HG03558 (cell line): ENCODE data around the gene TTYH2.

Source experiments
- ATAC-seq: cut with Tn5 transposase; IDR thresholded peaks from one replicate; pipeline ENCODE4 v1.9.1; 2021; ENCODE audit warnings: moderate number of reproducible peaks; ENCODE audit not compliant: unreplicated experiment; ENCODE audit errors: extremely low read depth

TTYH2 gene

GRCh38 chr17:74213861-74214391 lies 555 bp downstream of the TTYH2 start:
- ATAC-seq: no peak

GRCh38 chr17:74214484-74215341 lies 1.3 kb downstream of the TTYH2 start:
- no peak for ATAC-seq

DNA sequence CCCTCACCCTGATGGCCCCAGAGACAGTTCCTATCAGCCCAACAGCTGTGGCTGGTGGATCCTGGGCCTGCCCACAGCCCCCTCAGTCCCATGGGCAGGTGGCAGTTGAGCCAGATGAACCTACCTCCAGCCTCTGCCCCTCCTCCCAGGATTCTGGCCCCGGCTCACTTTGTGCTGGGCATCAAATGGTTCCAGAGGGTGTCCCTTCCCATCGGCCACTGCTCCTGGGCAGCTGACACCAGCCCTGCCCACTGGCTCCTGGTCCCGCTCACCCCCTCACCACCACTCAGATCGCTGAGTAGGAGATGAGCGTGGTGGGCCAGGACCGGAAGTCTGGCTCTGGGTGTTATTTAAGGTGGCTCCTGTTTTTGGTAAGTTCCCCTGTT lies 2.0 kb downstream of the TTYH2 start:
- no peak for ATAC-seq

- ATAC-seq: no peak
Measured at GRCh38 chr17:74216505-74216904, 3.1 kb downstream of the TTYH2 start.

DNA sequence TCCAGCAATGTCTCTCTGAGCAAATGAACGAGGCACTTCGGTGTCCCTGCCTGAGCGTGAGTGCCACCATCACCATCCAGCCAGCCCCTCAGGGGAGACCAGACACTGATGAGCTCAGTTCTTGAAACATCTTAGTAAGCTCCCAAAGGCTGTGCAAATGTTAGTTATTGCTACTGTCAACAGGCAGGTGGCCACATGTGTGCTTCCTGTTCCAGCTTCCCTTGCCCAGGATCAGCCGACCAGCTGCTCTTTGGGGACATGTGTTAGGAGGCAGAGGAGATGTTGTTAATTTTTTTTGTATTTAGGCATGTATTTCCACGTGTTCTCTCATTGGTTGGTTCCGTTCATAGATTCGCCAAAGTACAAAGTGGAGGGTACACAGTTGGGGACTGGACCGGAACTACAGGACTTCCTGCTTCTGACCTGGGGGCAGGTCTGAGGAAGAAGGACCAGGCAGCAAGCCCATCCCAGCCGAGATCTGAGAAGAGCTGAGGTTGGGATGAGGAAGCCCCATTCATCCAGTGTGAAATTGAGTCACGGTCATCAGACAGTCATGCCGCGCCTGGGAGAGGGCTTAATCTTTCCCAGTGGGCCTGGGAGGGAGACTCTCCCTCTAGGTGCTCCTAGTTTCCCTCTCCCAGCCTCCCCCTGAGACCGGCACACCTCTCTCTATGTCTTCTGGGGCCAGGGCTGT lies 3.8 kb downstream of the TTYH2 start:
- no peak for ATAC-seq

DNA sequence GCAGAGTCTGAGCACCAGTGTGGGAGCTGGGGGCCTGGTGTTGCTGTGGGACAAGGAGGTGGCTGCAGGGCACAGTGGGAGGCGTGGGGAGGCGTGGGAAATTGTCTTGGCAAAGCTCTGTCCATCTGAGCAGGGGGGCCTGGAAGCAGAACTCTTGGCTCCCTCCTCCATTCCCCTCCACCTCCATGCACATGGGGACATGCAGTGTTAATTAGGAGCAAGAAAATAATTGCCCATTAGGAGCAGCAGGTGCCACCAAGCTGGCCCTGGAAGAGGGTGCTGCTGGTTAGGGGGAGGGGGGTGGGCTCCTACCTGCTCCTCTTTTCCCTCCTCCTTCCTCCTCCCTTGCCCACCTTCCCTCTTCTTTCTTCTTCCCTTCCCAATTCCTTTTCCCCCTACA lies 4.5 kb downstream of the TTYH2 start:
- no peak for ATAC-seq

DNA sequence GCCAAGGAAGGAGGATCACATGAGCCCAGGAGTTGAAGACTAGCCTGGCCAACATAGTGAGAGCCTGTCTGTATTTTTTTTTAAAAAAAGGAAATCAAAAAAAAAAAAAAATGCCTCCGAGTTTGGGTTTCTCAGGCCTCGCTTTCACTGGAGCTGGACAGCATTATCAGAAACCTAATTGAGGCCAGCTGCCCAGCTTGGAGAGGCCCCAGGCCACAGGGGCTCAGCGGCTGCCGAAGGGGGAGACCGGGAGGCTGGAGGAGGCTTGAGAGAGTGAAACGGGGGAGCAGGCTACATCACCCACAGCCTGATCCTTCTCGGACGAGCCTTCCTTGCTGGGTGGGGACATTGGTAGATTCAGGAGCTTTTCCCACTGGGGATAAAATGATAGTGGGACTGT lies 5.1 kb downstream of the TTYH2 start:
- ATAC-seq: no peak

DNA sequence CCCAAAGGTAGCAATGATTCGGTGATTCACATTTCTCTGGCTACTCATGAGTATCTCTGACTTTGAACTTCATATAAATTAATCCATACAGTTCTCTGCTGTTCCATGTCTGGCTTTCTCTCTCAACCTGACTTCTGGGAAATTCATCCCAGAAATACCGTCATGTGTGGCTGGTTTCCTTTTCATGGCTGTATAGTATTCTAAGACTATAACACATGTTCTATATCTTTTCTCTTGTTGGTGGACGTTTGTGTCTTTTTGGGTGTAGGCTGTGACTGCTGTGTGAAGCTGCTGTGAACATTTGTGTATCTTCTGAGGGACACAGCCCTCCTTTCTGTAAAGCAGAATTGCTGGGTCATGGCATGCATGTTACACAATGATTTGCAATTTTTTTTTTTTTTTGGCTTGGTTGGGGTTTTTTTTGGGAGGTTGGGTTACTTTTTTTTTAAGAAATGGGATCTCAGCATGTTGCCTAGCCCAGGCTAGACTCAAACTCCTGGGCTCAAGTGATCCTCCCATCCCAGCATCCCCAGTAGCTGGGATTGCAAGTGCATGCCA lies 6.3 kb downstream of the TTYH2 start:
- ATAC-seq: no peak

GRCh38 chr17:74220219-74220618 lies 6.8 kb downstream of the TTYH2 start:
- ATAC-seq: no peak

DNA sequence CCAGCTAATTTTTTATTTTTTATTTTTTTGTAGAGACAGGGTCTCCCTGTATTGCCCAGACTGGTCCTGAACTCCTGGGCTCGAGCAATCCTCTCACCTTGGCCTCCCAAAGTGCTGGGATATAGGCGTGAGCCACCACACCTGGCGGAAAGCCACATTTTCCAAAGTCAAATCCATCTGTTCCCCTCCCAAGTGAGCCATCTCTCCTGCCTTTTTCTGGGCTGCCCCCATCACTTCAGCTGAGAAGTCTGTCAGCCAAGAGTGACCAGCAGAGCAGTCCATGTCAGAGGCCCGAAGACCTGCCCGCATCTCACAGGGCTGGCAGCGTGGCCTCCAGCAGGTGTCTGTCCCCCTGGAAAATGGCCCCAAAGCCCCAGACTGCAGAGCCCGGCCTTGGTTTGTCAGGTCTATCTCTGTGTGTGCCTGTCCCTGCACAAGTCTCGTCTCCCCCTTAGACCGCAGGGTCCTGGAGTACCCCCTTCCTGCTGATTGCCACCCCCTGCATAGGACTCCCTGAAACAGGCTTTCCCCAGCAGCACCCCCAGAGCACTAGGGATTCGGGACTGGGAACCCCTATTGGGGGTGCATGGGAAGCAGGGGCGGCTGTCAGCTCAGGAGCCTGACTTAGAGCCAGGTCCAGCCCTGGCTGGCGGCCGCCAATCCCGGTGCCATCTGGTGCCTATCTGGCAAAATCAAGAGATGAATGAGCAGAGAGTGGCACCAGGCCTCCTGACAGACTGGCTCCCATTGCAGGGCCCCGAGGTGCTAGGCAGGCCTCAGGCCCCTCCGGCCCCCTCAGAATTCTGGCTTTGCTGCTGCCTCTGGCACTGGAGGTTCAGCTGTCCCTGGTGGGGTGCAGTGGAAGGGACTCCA lies 7.8 kb downstream of the TTYH2 start:
- ATAC-seq: no peak

DNA sequence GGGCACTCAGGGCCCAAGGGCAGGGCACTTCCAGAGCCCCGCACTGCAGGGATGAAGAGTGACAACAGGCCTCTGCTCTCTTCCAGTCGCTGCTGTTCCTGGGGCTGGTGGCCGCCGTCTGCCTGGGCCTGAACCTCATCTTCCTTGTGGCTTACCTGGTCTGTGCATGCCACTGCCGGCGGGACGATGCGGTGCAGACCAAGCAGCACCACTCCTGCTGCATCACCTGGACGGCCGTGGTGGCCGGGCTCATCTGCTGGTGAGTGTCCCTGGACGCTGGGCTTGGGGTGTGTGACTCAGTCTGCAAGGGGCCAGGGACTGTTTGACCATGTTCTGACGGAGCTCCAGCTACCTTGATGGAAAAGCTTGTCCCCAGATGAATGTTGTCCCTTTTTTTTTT lies 9.0 kb downstream of the TTYH2 start:
- no peak for ATAC-seq

GRCh38 chr17:74223901-74224300 lies 10.5 kb downstream of the TTYH2 start:
- no peak for ATAC-seq

- ATAC-seq: no peak
Measured at GRCh38 chr17:74224959-74225725, 11.8 kb downstream of the TTYH2 start.

DNA sequence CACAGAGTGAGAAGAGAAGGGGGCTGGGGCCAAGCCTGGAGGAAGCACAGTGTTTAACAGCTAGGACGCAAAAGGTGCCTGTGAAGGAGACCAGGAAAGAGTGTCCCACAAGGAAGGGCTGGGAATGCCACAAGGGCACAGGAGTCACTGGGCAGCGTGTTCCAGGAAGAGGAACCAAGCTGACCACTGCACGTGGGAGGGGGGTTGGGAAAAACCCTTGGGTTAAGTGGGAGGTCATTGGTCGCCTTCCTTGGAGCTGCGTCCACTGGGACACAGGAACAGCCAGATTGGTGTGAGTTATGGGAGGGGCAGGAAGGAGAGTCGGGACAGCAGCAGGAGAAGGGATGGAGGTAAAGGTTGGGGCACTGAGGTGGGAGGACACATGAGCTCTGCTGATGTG lies 12.9 kb downstream of the TTYH2 start:
- ATAC-seq: no peak

DNA sequence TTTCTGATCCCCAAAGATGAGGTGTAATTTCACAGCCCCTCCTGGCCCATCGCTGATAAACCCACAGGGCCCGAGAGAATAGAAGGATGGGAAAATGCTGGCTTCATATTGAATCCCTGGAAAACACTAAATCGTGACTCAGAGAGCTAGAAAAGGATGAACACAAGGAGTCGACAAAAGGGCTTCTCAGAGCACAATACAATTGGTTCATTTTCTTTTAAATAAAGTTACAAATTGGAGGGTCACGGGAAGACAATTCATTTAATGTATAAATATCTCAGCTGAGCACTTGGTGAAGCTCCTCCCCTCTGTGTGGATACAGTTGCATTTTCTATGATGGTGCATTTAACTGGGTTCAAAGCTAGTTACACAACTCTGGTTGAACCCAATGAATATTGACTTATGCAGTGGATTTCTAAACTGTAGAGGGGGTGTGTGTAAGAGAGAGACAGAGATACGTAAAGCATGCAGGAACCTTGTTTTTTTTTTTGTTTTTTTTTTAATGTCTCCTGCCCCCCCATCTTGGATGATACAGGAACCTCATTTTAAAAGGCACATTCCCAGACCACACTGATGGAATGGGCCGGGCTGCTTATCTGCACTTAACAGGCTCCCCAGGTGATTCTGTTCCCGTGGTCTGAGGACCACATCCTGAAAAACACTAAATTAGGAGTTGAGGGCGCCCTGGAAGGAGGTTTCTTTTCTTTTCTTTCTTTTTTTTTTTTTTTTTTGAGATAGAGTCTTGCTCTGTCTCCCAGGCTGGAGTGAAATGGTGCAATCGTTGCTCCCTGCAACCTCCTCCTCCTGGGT lies 14.1 kb downstream of the TTYH2 start:
- ATAC-seq: no peak

GRCh38 chr17:74228306-74228978 lies 15.1 kb downstream of the TTYH2 start:
- no peak for ATAC-seq

- ATAC-seq: no peak
Measured at GRCh38 chr17:74230896-74231295, 17.5 kb downstream of the TTYH2 start.
